Testis (tissue), 3 donors: Measurements from ENCODE around the gene XYLB. TPM values are rescaled to one million over a fixed set of nuclear protein-coding genes. Genes with fewer than 3 reads are reported as not detected.

Experiments used
- DNase-seq: peaks from one replicate; pipeline ENCODE4 v3.0.0-alpha.2; 2019
- H3K27ac ChIP-seq, 2 donors: fragments of 200-600 bp; sonication (generic); one replicate each; pipeline ENCODE4 v1.5.1; 2019
- H3K27me3 ChIP-seq: fragments of 200-600 bp; sonication (generic); one replicate; pipeline ENCODE4 v1.5.1; 2019
- H3K36me3 ChIP-seq: fragments of 200-600 bp; sonication (generic); one replicate; pipeline ENCODE4 v1.5.1; 2017; ENCODE audit warnings: low read depth; ENCODE audit errors: missing control alignments
- H3K4me1 ChIP-seq: fragments of 200-600 bp; sonication (generic); one replicate; pipeline ENCODE4 v1.5.1; 2019
- H3K4me3 ChIP-seq, 2 donors: fragments of 200-600 bp; sonication (generic); one replicate each; pipeline ENCODE4 v1.5.1; 2017 to 2019
- H3K9me3 ChIP-seq: fragments of 200-600 bp; sonication (generic); one replicate; pipeline ENCODE4 v1.5.1; 2017
- POLR2A ChIP-seq: fragments of 450-650 bp; IDR thresholded peaks from one replicate; pipeline ENCODE4 v1.6.1; 2017; ENCODE audit warnings: antibody characterized with exemption, mild to moderate bottlenecking, moderate library complexity
- WGBS, 2 donors: methylation state at CpG; one replicate each; pipeline ENCODE4 v1.1.5; 2018; 5-methylcytosine and 5-hydroxymethylcytosine counted together
- intact Hi-C: fragments of 100-400 bp; cut with DNase I; formaldehyde crosslinking; loops from one replicate; pipeline ENCODE4 v1.15.1; 2023; ENCODE audit warnings: low total_unique reads
- polyA plus RNA-seq: library from polyadenylated mRNA; stranded (reverse); fragments of 350-450 nt; fragmentation: Illumina TruSeq; extraction: RNeasy Lipid Tissue Mini Kit (QIAGEN cat#74804); gene quantifications from one replicate; pipeline ENCODE4 v1.2.3, GENCODE V29; 2014; ENCODE audit warnings: low read depth, low replicate concordance; ENCODE audit not compliant: insufficient read depth
- small RNA-seq, 2 donors: library from RNA; depleted of rRNA; stranded (forward); fragments of <200 nt; gene quantifications; one replicate each; pipeline ENCODE3, GENCODE V24; 2016
- total RNA-seq, 2 donors: library from RNA; depleted of rRNA; stranded (reverse); fragments of >200 nt; gene quantifications; one replicate each; pipeline ENCODE4 v1.2.3, GENCODE V29; 2016
- TF ChIP-seq, protein P1 (sequence below), 3 experiments: fragments of 450-650 bp in 2 of 3; fragments of 200-600 bp in 1 of 3; sonication (generic) in 1 of 3; IDR thresholded peaks; one replicate each; pipeline ENCODE4 v1.5.1; 2016 to 2019; ENCODE audit warnings: antibody characterized with exemption in 3 of 3, mild to moderate bottlenecking in 2 of 3, moderate library complexity in 1 of 3

XYLB gene
- total and polyA plus RNA-seq, 3 donors from 2014 or later: 1.7 to 12.4 (median 5.9) TPM

DNA sequence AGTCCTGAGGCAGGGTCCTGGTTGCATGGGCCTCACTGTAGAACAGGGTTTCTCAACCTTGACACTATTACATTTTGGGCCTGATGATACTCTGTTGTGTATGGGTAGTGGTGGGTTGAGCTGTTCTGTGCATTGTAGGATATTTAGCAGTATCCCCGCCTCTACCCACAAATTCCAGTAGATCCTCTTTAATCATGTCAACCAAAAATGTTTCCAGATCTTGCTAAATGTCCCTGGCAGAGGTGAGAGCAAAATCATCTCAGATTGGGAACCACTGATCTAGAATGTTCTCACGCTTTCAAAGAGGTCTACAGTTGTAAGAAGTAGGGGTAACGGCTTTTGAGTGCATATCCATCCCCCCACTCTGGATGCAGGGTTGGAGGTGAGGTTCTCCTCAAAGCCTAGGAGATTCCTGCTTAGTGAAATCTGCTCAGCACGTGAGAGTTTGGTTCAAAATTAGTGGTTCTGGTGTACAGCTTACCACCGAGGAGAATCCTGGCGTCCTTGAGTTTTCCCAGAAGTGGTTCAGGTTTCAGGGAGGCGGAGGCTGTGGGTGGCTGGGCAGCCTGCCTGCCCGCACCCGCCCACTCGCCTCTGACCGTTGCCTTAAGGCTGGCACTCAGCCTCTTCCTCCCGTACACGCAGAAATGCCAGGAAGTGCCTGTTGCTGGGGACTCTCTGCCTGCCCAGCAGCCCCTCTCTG, 112.4 kb downstream of the XYLB start:
- DNase-seq: peak; percentile 77
- peak overlapping the region; percentile 73 to 75 for H3K27ac ChIP-seq
- peaks cover 54% of the 10 kb centered on the region for H3K4me1 ChIP-seq
- intact Hi-C loops: no loop called here
- TF ChIP-seq, protein P1, sequence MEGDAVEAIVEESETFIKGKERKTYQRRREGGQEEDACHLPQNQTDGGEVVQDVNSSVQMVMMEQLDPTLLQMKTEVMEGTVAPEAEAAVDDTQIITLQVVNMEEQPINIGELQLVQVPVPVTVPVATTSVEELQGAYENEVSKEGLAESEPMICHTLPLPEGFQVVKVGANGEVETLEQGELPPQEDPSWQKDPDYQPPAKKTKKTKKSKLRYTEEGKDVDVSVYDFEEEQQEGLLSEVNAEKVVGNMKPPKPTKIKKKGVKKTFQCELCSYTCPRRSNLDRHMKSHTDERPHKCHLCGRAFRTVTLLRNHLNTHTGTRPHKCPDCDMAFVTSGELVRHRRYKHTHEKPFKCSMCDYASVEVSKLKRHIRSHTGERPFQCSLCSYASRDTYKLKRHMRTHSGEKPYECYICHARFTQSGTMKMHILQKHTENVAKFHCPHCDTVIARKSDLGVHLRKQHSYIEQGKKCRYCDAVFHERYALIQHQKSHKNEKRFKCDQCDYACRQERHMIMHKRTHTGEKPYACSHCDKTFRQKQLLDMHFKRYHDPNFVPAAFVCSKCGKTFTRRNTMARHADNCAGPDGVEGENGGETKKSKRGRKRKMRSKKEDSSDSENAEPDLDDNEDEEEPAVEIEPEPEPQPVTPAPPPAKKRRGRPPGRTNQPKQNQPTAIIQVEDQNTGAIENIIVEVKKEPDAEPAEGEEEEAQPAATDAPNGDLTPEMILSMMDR (IDR thresholded peaks at IDR 0.05): no peak
- no peak for TF ChIP-seq POLR2A
- WGBS, 2 donors: 53 to 57% methylated on average over 6 to 13 of the region's 13 CpGs
- no peaks in the 10 kb centered on the region for H3K27me3 ChIP-seq
- H3K36me3 ChIP-seq: no peaks in the 10 kb centered on the region
- H3K4me3 ChIP-seq: peak overlapping the region in 1 of 2 donors; percentile 15
- H3K9me3 ChIP-seq: no peaks in the 10 kb centered on the region

DNA sequence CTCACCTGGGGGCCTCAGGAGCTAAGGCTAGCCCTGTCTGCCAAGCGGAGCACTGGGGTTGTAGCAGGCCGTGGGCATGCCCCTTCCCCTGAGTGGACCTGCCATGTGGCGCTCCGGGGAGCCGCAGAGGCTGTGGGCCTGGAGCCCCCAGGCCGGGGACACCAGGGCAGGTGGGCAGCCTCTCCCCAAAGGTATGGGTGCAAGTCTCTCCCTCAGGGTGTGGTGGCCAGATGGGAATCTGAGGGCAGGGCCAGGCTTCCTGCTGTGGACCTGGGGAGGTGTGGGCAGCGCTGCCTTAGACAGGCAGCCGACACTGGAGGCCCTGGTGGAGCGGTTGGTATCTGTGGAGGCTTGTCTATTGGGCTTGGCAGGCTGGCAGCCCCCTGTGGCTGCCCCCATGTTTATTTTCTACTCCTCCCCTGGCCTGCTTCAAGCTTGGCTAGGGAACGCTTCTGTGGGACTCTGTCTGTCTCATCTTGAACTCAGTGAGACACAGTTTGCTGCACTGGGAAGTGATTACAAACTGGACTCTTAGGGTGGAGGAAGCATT, 113.0 kb downstream of the XYLB start:
- Histone ChIP-seq H3K4me3 (peak overlapping the region in 1 of 2 donors; percentile 15), H3K36me3 (no peaks in the 10 kb centered on the region), H3K27me3 (no peaks in the 10 kb centered on the region), H3K9me3 (no peaks in the 10 kb centered on the region), H3K27ac (peak overlapping the region; percentile 73 to 75), H3K4me1 (peaks cover 54% of the 10 kb centered on the region)
- TF ChIP-seq POLR2A: no peak
- TF ChIP-seq, protein P1 (IDR thresholded peaks at IDR 0.05): no peak
- intact Hi-C loops: no loop called here
- 59 to 93% methylated on average over 6 to 10 of the region's 10 CpGs for WGBS, 2 donors
- DNase-seq: no peak

DNA sequence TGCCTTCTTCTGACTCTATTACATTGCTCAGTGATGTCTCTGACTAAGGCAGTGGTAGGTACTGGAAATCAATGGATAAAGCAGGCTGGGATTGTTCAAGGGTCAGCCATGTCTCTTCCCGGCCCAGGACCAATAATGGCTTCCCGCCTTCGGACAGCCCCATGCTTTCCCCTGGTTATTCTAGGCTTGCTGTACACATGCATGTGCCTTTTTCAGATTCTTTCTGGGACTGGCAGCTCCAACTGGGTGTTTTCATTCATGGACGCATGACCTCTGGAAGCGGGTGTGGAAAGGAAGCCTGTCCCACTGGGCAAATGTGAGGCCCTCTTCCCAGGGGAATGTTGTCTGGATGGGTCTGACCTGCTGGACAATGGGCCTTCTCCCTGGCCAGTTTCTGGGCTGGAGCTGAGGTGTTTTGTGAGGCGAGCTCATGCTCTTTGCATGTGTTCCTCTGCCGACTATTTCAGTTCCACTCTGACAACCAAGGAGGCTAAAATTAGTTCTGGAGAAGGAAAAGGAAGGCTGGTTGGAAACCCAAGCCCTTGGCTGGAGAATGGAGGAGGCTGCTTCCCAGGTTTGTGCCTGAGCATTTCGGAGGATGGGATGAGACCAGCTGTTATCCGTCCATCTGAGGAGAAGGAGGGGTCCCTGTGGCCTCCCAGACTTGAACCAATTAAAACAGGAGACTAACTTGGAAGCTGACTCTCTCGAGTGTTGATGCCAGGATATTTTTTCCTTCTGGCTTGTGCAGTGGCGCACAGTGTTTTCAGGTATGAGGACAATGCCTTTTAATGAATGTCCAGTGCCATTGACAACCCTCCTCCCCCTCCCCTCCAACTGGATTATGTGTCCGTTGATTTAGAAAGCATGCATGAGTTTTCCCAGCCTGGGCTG, 114.0 kb downstream of the XYLB start:
- Histone ChIP-seq H3K9me3 (no peaks in the 10 kb centered on the region), H3K27me3 (no peaks in the 10 kb centered on the region), H3K36me3 (no peaks in the 10 kb centered on the region), H3K4me1 (peaks cover 53% of the 10 kb centered on the region), H3K27ac (peak overlapping the region; percentile 73 to 75), H3K4me3 (no peak overlapping the region)
- DNase-seq: no peak
- WGBS, 2 donors: 62 to 69% methylated on average over 12 of the region's 12 CpGs
- intact Hi-C loops: no loop called here
- TF ChIP-seq, protein P1 (IDR thresholded peaks at IDR 0.05): no peak
- TF ChIP-seq POLR2A: no peak

Small RNA genes lying within 50 kb of the gene (small RNA-seq; reads per million reads assigned to genes)
- gene RNU6-235P: 0 reads per million in 2 donors

Other genes starting within 250 kb of the XYLB start
- 10 to 100 TPM; 58.3 to 60.9 TPM for gene ACAA1, start 209.7 kb upstream of the XYLB start, total RNA-seq
- 50.7 TPM for gene ACAA1, start 209.7 kb upstream of the XYLB start, polyA plus RNA-seq
- 10 to 100 TPM; 18.7 to 22.3 TPM for gene MYD88, start 208.1 kb upstream of the XYLB start, total RNA-seq
- 30.1 TPM for gene MYD88, start 208.1 kb upstream of the XYLB start, polyA plus RNA-seq
- 10 to 100 TPM; 39.7 to 48.7 TPM for gene OXSR1, start 181.2 kb upstream of the XYLB start, total RNA-seq
- gene OXSR1, start 181.2 kb upstream of the XYLB start, polyA plus RNA-seq: 26.0 TPM
- gene SLC22A13, start 81.0 kb upstream of the XYLB start, total RNA-seq: 1 to 10 TPM; 1.5 to 2.6 TPM
- gene SLC22A13, start 81.0 kb upstream of the XYLB start, polyA plus RNA-seq: 1.1 TPM
- gene SLC22A14, start 64.5 kb upstream of the XYLB start, total RNA-seq: 1 to 10 TPM; 2.7 to 9.4 TPM
- gene SLC22A14, start 64.5 kb upstream of the XYLB start, polyA plus RNA-seq: 11.9 TPM
- gene ACVR2B, start 107.1 kb downstream of the XYLB start, total RNA-seq: 10 to 100 TPM; 22.9 to 24.2 TPM
- 7.3 TPM for gene ACVR2B, start 107.1 kb downstream of the XYLB start, polyA plus RNA-seq
- gene EXOG, start 149.6 kb downstream of the XYLB start, total RNA-seq: 10 to 100 TPM; 15.7 to 17.3 TPM
- gene EXOG, start 149.6 kb downstream of the XYLB start, polyA plus RNA-seq: 14.8 TPM